ENCODE measurements around the gene MTCH2.

- TF ChIP-seq EP300 (IDR thresholded peaks at IDR 0.05) (no peak), POLR2A (IDR thresholded peaks at IDR 0.05; ENCODE audit: low read depth) (no peak)
- TF ChIP-seq, protein P1, sequence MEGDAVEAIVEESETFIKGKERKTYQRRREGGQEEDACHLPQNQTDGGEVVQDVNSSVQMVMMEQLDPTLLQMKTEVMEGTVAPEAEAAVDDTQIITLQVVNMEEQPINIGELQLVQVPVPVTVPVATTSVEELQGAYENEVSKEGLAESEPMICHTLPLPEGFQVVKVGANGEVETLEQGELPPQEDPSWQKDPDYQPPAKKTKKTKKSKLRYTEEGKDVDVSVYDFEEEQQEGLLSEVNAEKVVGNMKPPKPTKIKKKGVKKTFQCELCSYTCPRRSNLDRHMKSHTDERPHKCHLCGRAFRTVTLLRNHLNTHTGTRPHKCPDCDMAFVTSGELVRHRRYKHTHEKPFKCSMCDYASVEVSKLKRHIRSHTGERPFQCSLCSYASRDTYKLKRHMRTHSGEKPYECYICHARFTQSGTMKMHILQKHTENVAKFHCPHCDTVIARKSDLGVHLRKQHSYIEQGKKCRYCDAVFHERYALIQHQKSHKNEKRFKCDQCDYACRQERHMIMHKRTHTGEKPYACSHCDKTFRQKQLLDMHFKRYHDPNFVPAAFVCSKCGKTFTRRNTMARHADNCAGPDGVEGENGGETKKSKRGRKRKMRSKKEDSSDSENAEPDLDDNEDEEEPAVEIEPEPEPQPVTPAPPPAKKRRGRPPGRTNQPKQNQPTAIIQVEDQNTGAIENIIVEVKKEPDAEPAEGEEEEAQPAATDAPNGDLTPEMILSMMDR (IDR thresholded peaks at IDR 0.05) = no peak
Measured at GRCh38 chr11:47688111-47688510, 45.8 kb upstream of the MTCH2 start.

All from esophagus muscularis mucosa (tissue), 4 donors.